Activated naive CD4-positive, alpha-beta T cell treated with anti-CD3 and anti-CD28 coated beads, Interleukin-2, amount 50 U/mL, for 24 hours (primary cell): ENCODE data around the gene CACNA1B.

Source experiments
- H3K27ac Mint-ChIP-seq: one replicate; pipeline ENCODE4 v1.8.0; 2021; ENCODE audit warnings: mild to moderate bottlenecking, mixed read lengths
- H3K27me3 Mint-ChIP-seq: one replicate; pipeline ENCODE4 v1.8.0; 2021; ENCODE audit warnings: mixed read lengths
- H3K36me3 Mint-ChIP-seq: one replicate; pipeline ENCODE4 v1.8.0; 2021; ENCODE audit warnings: mixed read lengths
- H3K4me1 Mint-ChIP-seq: one replicate; pipeline ENCODE4 v1.8.0; 2021; ENCODE audit warnings: mixed read lengths
- H3K4me3 Mint-ChIP-seq: one replicate; pipeline ENCODE4 v1.8.0; 2021; ENCODE audit warnings: mild to moderate bottlenecking, mixed read lengths
- H3K9me3 Mint-ChIP-seq: one replicate; pipeline ENCODE4 v1.8.0; 2021; ENCODE audit warnings: mixed read lengths

The CACNA1B gene

DNA sequence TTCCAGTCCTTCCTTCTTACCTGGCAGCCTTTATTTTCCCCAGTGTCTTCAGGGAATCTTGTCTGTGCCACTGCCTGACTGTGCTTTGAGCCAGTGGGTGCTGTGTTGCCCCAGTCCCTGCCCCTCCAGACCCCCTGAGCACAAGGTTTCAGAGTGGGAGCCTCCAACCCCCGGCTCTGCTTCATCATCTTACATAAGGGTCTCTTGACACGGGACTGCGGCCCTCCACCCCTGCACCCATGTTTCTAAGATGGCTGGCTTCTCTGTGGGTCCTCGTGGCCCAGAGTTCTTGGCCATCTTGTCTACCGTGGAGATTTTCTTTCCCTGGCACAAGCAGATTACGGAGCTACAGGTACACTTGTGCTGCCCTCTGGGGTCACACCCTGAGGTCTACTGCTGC lies 194.1 kb downstream of the CACNA1B start:
- peaks cover 2% of the 10 kb centered on the region for H3K27me3 Mint-ChIP-seq
- H3K27ac Mint-ChIP-seq: no peak overlapping the region
- no peaks in the 10 kb centered on the region for H3K9me3 Mint-ChIP-seq

DNA sequence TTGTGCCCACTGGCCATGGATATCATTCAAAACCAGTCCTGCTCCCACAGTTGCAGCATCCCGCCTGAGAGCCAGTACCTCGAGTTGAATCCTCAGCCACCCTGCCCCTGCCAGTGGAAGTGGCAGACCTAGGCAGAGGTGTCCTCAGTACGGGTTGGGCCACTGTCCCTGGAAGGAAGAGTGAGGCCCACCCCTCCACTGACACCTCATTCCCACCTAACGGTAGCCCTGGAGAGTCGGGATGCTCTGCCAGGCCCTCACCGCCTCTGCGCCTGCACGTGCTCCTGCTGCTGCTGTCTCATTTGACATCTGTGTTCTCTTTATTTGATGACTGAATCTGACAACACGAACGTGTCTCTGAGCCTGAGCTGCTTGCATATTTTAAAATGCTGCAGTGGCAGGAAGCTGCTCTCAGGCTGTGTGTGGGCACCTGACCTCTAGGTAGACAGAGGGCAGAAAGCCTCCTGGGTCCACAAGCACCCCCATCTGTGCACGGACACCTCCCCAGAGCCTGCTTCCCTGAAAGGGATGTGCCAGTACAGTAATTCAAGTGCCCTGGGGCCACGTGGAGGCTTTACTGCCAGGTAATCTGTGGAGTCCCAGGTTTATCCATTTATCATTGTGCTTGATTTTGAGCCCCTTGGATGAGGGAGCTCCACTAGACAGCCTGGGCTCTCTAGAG lies 194.7 kb downstream of the CACNA1B start:
- Mint-ChIP-seq H3K4me1 (no peaks in the 10 kb centered on the region), H3K36me3 (no peaks in the 10 kb centered on the region), H3K4me3 (no peak overlapping the region), H3K27me3 (peaks cover 2% of the 10 kb centered on the region), H3K9me3 (no peaks in the 10 kb centered on the region), H3K27ac (no peak overlapping the region)

More for the DNA sequence above, 194.1 kb downstream of the CACNA1B start:
- Mint-ChIP-seq H3K36me3 (no peaks in the 10 kb centered on the region), H3K4me1 (no peaks in the 10 kb centered on the region), H3K4me3 (no peak overlapping the region)

DNA sequence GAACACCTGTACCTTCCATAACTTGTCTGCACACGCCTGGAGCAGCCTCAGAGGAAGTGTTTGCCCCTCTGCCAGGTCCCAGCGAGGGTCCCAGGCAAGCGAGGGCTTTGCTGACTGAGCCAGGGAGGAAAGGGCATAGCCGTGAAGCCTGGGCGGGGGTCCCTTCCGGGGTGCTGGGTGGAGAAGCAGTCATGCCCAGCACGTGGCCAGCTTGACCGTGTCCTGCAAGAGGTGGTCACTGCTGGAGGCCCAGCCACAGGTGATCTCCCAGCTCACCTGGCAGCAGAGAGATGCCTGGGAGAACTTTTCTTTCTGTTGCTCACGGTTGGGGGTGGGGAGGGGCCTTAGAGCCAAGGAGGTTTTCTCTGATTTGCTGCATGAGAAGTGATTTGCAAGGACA lies 195.3 kb downstream of the CACNA1B start:
- Mint-ChIP-seq H3K36me3 (no peaks in the 10 kb centered on the region), H3K27me3 (peaks cover 2% of the 10 kb centered on the region), H3K4me1 (no peaks in the 10 kb centered on the region), H3K9me3 (no peaks in the 10 kb centered on the region), H3K4me3 (no peak overlapping the region), H3K27ac (no peak overlapping the region)

GRCh38 chr9:138073408-138073807 lies 195.8 kb downstream of the CACNA1B start:
- Mint-ChIP-seq H3K4me3 (no peak overlapping the region), H3K36me3 (no peaks in the 10 kb centered on the region), H3K27ac (no peak overlapping the region), H3K9me3 (no peaks in the 10 kb centered on the region), H3K4me1 (no peaks in the 10 kb centered on the region), H3K27me3 (peaks cover 2% of the 10 kb centered on the region)

DNA sequence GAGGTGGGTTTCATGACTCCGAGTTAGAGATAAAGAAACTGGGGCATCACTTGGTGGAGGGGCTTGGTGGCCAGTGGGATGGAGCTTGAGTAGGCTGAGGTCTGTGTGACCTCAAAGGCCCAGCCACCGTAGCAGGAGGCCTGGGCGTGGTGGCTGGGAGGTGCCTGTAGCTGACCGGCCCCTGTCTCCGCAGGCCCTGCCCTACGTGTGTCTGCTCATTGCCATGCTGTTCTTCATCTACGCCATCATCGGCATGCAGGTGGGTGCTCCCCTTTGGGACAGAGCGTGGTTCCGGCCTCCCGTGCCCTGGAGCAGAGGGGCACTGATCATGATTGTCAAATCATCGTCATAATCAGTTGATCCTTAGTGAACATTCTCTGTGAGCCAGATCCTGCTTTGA lies 196.2 kb downstream of the CACNA1B start:
- Mint-ChIP-seq H3K4me3 (no peak overlapping the region), H3K27me3 (peaks cover 2% of the 10 kb centered on the region), H3K27ac (no peak overlapping the region), H3K9me3 (no peaks in the 10 kb centered on the region), H3K4me1 (no peaks in the 10 kb centered on the region), H3K36me3 (no peaks in the 10 kb centered on the region)

GRCh38 chr9:138074516-138074915 lies 196.9 kb downstream of the CACNA1B start:
- no peak overlapping the region for H3K27ac Mint-ChIP-seq
- H3K4me1 Mint-ChIP-seq: no peaks in the 10 kb centered on the region
- peaks cover 2% of the 10 kb centered on the region for H3K27me3 Mint-ChIP-seq
- H3K36me3 Mint-ChIP-seq: no peaks in the 10 kb centered on the region
- H3K9me3 Mint-ChIP-seq: no peaks in the 10 kb centered on the region
- no peak overlapping the region for H3K4me3 Mint-ChIP-seq

GRCh38 chr9:138075496-138075895 lies 197.9 kb downstream of the CACNA1B start:
- H3K4me3 Mint-ChIP-seq: no peak overlapping the region
- no peak overlapping the region for H3K27ac Mint-ChIP-seq
- no peaks in the 10 kb centered on the region for H3K9me3 Mint-ChIP-seq
- H3K27me3 Mint-ChIP-seq: peaks cover 4% of the 10 kb centered on the region
- no peaks in the 10 kb centered on the region for H3K36me3 Mint-ChIP-seq
- H3K4me1 Mint-ChIP-seq: no peaks in the 10 kb centered on the region

DNA sequence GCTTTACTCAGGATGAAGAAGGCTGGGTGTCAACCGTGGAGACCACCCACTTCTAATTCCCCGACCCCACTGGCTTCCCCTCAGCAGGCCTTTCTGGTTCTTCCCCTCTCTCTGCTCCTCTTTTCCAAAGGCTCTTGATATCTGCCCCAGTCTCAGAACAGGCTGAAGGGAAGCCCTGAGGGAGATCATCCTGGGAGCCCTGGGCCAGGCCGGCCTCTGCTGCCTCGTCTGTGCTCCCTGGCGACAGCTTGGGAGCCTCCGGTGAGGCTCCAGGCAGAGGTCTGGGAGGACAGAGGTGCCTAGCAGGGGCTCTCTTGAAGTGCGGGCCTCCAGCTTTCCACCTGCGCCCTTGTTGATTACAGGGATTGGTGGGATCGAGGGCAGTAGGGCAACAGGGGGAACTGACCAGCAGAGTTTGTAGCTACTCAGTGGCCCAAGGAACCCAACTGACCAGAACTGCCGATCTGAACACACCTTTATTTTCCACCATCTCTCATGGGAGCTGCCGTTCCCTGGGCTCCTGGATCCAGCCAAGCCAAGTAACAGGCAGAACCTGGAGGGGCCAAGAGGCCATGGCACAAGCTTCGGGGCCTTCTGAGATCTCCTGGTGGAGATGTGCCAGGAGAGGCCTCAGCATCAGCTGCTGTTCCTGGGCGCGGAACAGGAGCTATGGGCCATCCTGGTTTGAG lies 198.5 kb downstream of the CACNA1B start:
- H3K9me3 Mint-ChIP-seq: no peaks in the 10 kb centered on the region
- no peaks in the 10 kb centered on the region for H3K36me3 Mint-ChIP-seq
- peaks cover 4% of the 10 kb centered on the region for H3K27me3 Mint-ChIP-seq
- no peak overlapping the region for H3K27ac Mint-ChIP-seq
- H3K4me1 Mint-ChIP-seq: no peaks in the 10 kb centered on the region
- H3K4me3 Mint-ChIP-seq: no peak overlapping the region

DNA sequence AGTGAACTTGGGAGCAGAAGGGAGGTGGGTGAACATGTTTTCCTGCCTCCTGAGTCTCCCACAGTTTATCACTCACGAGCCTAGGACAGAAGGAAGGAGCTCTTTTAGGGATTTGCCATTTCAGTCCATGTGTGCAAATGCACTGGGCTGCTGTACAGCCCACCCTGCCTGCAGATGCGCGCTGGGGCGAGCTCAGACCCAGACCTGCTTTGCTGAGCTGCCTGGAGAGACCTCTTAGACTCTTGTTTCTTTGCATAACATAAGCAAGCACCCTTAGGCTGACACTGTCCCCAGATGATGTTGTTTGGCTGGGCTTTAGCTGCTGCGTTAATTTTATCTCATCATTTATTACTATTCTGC lies 199.0 kb downstream of the CACNA1B start:
- no peaks in the 10 kb centered on the region for H3K9me3 Mint-ChIP-seq
- no peak overlapping the region for H3K27ac Mint-ChIP-seq
- H3K36me3 Mint-ChIP-seq: no peaks in the 10 kb centered on the region
- H3K4me1 Mint-ChIP-seq: no peaks in the 10 kb centered on the region
- H3K27me3 Mint-ChIP-seq: peaks cover 7% of the 10 kb centered on the region
- no peak overlapping the region for H3K4me3 Mint-ChIP-seq

DNA sequence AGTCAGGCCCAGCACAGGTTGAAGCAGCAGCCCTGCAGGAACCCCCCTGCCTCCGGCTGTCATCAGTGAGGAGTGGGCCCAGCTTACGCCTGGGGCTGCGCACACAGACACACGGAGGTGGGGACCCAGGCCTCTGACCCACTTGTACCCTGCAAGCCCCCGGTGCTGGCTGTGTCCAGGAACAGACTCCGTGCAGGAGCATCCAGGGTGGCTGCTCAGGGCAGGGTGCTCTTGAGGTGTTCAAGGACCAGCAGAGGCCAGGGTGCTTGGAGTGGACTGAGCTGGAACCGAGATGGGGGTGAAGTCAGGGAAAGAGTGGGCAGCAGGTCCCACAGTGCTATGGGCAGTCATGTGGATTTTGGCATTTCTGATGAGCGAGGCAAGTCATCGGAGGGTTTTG lies 199.5 kb downstream of the CACNA1B start:
- H3K9me3 Mint-ChIP-seq: no peaks in the 10 kb centered on the region
- no peaks in the 10 kb centered on the region for H3K4me1 Mint-ChIP-seq
- H3K27me3 Mint-ChIP-seq: peaks cover 6% of the 10 kb centered on the region
- H3K4me3 Mint-ChIP-seq: no peak overlapping the region
- no peaks in the 10 kb centered on the region for H3K36me3 Mint-ChIP-seq
- no peak overlapping the region for H3K27ac Mint-ChIP-seq

GRCh38 chr9:138077898-138078540 lies 200.4 kb downstream of the CACNA1B start:
- H3K9me3 Mint-ChIP-seq: no peaks in the 10 kb centered on the region
- no peak overlapping the region for H3K4me3 Mint-ChIP-seq
- no peak overlapping the region for H3K27ac Mint-ChIP-seq
- H3K36me3 Mint-ChIP-seq: no peaks in the 10 kb centered on the region
- H3K4me1 Mint-ChIP-seq: no peaks in the 10 kb centered on the region
- peaks cover 6% of the 10 kb centered on the region for H3K27me3 Mint-ChIP-seq

DNA sequence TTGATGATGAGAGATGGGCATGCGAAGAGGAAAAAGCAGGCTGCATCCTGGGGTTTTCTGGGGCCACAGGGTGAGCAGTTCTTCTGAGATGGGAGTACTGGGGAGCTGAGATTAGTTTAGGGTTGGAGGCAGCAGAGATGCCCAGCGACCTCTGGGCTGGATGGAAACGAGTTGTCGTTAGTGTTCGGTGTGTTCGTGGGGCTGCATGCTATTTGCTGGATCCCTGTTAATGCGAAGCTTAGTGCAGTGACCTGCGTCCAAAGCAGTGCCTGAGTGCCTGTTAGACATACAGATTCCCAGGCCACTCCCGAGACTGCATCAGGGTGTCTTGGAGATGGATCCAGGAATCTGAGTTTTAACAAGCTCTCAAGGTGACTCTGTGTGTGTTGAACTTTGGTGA lies 201.3 kb downstream of the CACNA1B start:
- Mint-ChIP-seq H3K9me3 (no peaks in the 10 kb centered on the region), H3K4me3 (no peak overlapping the region), H3K36me3 (no peaks in the 10 kb centered on the region), H3K27ac (no peak overlapping the region), H3K4me1 (no peaks in the 10 kb centered on the region), H3K27me3 (peaks cover 6% of the 10 kb centered on the region)

DNA sequence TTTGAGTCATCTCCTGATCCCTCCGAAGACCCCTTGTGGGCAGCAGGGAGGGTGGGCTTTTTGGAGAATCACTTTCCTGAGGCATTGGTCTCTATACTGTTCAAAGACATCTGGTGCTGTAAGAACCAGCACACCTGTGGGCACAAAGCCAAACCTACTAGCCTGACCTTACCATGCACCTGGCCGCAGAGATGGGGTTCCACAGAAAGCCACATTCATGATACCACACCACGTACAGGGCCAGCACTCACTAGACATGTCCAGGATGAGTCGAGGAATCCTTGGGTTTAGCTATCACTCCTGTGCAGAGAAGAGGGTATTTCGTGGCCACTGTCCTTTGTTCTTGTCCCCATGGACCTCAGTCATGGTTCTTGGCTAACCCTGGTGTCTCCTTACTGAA lies 203.4 kb downstream of the CACNA1B start:
- H3K4me1 Mint-ChIP-seq: no peaks in the 10 kb centered on the region
- H3K27ac Mint-ChIP-seq: no peak overlapping the region
- peaks cover 8% of the 10 kb centered on the region for H3K27me3 Mint-ChIP-seq
- H3K9me3 Mint-ChIP-seq: peaks cover 13% of the 10 kb centered on the region
- no peak overlapping the region for H3K4me3 Mint-ChIP-seq
- H3K36me3 Mint-ChIP-seq: peaks cover 11% of the 10 kb centered on the region

DNA sequence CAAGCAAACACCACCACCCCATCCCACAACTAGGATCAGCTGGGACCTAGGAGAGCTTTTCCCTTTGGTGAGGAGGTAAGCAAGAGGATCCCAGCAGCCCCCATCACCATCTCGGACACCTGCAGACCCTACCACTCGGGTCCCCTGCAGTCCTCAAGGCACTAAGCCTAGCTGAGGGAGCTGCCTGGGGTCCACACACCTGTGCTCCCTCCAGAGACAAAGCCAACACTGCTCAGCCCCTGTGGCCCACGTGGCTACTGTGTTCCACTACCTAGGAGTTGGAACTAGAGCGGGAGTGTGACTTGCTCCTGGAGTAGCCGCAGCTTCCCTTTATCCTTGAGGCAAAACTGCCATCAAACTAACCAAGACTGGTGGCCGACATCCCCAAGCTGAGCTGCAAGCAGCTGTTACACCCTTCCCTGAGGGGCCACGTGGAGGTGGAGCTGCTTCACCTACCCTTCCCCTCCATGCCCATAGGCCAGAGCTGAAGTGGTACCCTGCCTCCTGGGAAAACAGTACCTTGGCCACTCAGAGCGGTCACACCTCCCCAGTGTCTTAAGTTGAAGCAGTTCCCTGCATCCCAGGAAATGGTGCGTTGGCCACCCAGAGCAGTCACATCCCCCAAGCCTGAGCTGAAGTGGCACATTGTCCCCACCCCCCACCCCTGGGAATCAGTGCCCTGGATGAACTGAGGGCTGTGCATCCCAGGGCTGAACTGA lies 205.5 kb downstream of the CACNA1B start:
- H3K4me1 Mint-ChIP-seq: no peaks in the 10 kb centered on the region
- H3K9me3 Mint-ChIP-seq: peaks cover 20% of the 10 kb centered on the region
- no peak overlapping the region for H3K4me3 Mint-ChIP-seq
- no peak overlapping the region for H3K27ac Mint-ChIP-seq
- H3K36me3 Mint-ChIP-seq: peaks cover 14% of the 10 kb centered on the region
- H3K27me3 Mint-ChIP-seq: peaks cover 8% of the 10 kb centered on the region

- no peaks in the 10 kb centered on the region for H3K4me1 Mint-ChIP-seq
- no peak overlapping the region for H3K4me3 Mint-ChIP-seq
- H3K9me3 Mint-ChIP-seq: peaks cover 20% of the 10 kb centered on the region
- peaks cover 8% of the 10 kb centered on the region for H3K27me3 Mint-ChIP-seq
- H3K36me3 Mint-ChIP-seq: peaks cover 14% of the 10 kb centered on the region
- H3K27ac Mint-ChIP-seq: no peak overlapping the region
These were observed 206.3 kb downstream of the CACNA1B start for GRCh38 chr9:138083873-138084272.

DNA sequence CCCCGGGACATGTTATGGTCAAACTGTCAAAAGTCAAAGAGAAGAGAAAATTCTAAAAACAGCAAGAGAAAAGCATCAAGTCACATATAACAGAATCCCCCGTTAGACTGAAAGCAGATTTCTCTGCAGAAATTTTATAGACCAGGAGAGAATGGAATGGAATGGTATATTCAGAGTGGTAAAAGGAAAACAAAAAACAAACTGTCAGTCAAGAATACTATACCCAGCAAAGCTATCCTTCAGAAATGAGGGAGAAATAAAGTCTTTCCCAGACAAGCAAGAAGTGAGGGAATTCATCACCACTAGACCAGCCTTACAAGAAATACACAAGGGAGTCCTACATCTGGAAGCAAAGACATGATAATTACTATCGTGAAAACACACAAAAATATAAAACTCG lies 208.0 kb downstream of the CACNA1B start:
- H3K27ac Mint-ChIP-seq: no peak overlapping the region
- peaks cover 6% of the 10 kb centered on the region for H3K27me3 Mint-ChIP-seq
- H3K4me3 Mint-ChIP-seq: no peak overlapping the region
- H3K9me3 Mint-ChIP-seq: peaks cover 20% of the 10 kb centered on the region
- peaks cover 14% of the 10 kb centered on the region for H3K36me3 Mint-ChIP-seq
- no peaks in the 10 kb centered on the region for H3K4me1 Mint-ChIP-seq
